Esophagus muscularis mucosa (tissue), 3 donors: ENCODE results near the gene HEYL.

Experiments used
- CTCF ChIP-seq, 3 experiments: fragments of 200-600 bp in 2 of 3; fragments of 450-650 bp in 1 of 3; sonication (generic) in 2 of 3; IDR thresholded peaks; one replicate each; pipeline ENCODE4 v1.5.1; 2017 to 2019; ENCODE audit warnings: antibody characterized with exemption in 3 of 3, mild to moderate bottlenecking in 2 of 3, moderate library complexity in 1 of 3
- POLR2A ChIP-seq: fragments of 450-650 bp; IDR thresholded peaks from one replicate; pipeline ENCODE4 v1.6.1; 2017; ENCODE audit warnings: antibody characterized with exemption, moderate library complexity, mild to moderate bottlenecking, low read depth
- POLR2AphosphoS5 ChIP-seq, 2 donors: sonication (generic); formaldehyde crosslinking; IDR thresholded peaks; one replicate each; pipeline ENCODE4 v1.6.1; 2017; ENCODE audit warnings: antibody characterized with exemption in 2 of 2

GRCh38 chr1:39671433-39671792 lies 32.0 kb upstream of the HEYL start:
- TF ChIP-seq CTCF (IDR thresholded peaks at IDR 0.05) (no peak), POLR2A (no peak), POLR2AphosphoS5 (IDR thresholded peaks at IDR 0.05) (no peak)
